Kidney (tissue), 14 donors: ENCODE results near the gene OLA1. TPM values are rescaled to one million over a fixed set of nuclear protein-coding genes. Genes with fewer than 3 reads are reported as not detected.

Experiments
- DNase-seq, 5 donors: peaks; one replicate each; pipeline ENCODE4 v3.0.0-alpha.2; 2013 to 2020
- FAIRE-seq: peaks from 2 replicates; lab custom pipeline; 2012; peaks lifted over from hg19 to GRCh38; lab: Jason Lieb, UNC
- H3K27ac ChIP-seq, 2 donors: one replicate each; pipeline ENCODE4 v1.7.0; 2013; ENCODE audit warnings: low read depth in 2 of 2, low read length in 2 of 2, inconsistent platforms in 1 of 2
- H3K27me3 ChIP-seq: one replicate; pipeline ENCODE4 v1.7.1; 2013; ENCODE audit warnings: low read length, inconsistent platforms; ENCODE audit not compliant: control insufficient read depth, insufficient read depth
- H3K36me3 ChIP-seq, 3 donors: one replicate each; pipeline versions ENCODE4 v1.7.0 to v1.7.1; 2013; ENCODE audit warnings: low read length in 3 of 3, control low read depth in 1 of 3, inconsistent platforms in 1 of 3; ENCODE audit not compliant: insufficient read depth in 3 of 3, control insufficient read depth in 2 of 3
- H3K4me1 ChIP-seq, 3 donors: one replicate each; pipeline versions ENCODE4 v1.7.0 to v1.7.1; 2013; ENCODE audit warnings: low read length in 3 of 3, inconsistent platforms in 1 of 3, low read depth in 1 of 3; ENCODE audit not compliant: control insufficient read depth in 2 of 3, insufficient read depth in 2 of 3
- H3K4me3 ChIP-seq, 3 donors: one replicate each; pipeline versions ENCODE4 v1.7.0 to v1.8.1; 2013; ENCODE audit warnings: low read length in 3 of 3, control low read depth in 1 of 3, inconsistent platforms in 1 of 3
- H3K9ac ChIP-seq, 3 donors: one replicate each; pipeline versions ENCODE4 v1.7.0 to v1.7.1; 2013; ENCODE audit warnings: low read length in 3 of 3, control low read depth in 1 of 3, inconsistent platforms in 1 of 3
- H3K9me3 ChIP-seq, 3 donors: one replicate each; pipeline versions ENCODE4 v1.7.0 to v1.7.1; 2013; ENCODE audit warnings: low read length in 3 of 3, control low read depth in 1 of 3, inconsistent platforms in 1 of 3; ENCODE audit not compliant: control insufficient read depth in 2 of 3, insufficient read depth in 1 of 3
- CTCF ChIP-seq: IDR thresholded peaks from 3 replicates; pipeline ENCODE4 v1.5.1; 2012; ENCODE audit warnings: mild to moderate bottlenecking, moderate library complexity, borderline replicate concordance; ENCODE audit not compliant: insufficient read depth; ENCODE audit errors: extremely low read depth
- intact Hi-C: fragments of 100-400 bp; cut with DNase I; formaldehyde crosslinking; loops from one replicate; pipeline ENCODE4 v1.11.1; 2022
- polyA plus RNA-seq: library from polyadenylated mRNA; stranded (reverse); fragments of 350-450 nt; fragmentation: Illumina TruSeq; extraction: RNeasy Lipid Tissue Mini Kit (QIAGEN cat#74804); gene quantifications from one replicate; pipeline ENCODE4 v1.2.3, GENCODE V29; 2014; ENCODE audit warnings: low read depth, low replicate concordance; ENCODE audit not compliant: insufficient read depth
- total RNA-seq: library from RNA; stranded (reverse); fragmentation: NEBNext Ultra II Directional; extraction: Animal tissue kit (Norgen Biotek cat#: 25700); gene quantifications from one replicate; pipeline ENCODE4 v1.2.1, GENCODE V29; 2021
- donor health status: control.
- donor health status: control.
- donor health status: control.
- donor health status: control.
- donor health status: control.
- donor health status: DM: yes; HTN: yes; CAD: no.
- donor health status: Normal renal cell carcinoma (clear cell type).

OLA1 gene
- total and polyA plus RNA-seq, 2 donors from 2014 or later, result 64.2 to 90.0 TPM

DNA sequence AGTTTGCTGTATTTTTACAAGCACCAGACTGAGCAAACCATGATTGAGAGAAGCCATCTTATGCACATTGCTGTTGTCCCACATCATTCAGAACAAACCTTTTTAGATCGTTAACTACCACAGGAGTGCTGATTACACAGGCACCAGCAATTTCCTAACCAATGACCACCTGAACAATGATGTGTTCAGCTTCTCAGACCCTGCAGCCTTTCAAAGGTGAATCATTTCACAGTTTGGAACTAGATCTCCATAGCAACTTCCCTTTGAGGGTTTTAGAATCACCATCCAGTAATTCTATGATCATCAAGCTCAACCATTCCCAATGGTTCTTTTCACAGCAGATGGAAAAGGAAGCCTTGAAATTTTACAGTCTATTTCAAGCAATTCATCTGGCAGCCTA lies 71.4 kb downstream of the OLA1 start:
- H3K9me3 ChIP-seq, result peaks cover 0 to 7% (median 0%) of the 10 kb centered on the region in 3 donors
- DNase-seq, result no peak
- H3K9ac ChIP-seq, result no peak overlapping the region
- peaks cover 0 to 5% (median 3%) of the 10 kb centered on the region in 3 donors for H3K4me1 ChIP-seq
- no peak for FAIRE-seq
- H3K27ac ChIP-seq, result no peak overlapping the region
- intact Hi-C loops, result no loop called here
- H3K36me3 ChIP-seq, result no peaks in the 10 kb centered on the region
- H3K4me3 ChIP-seq, result no peak overlapping the region
- no peaks in the 10 kb centered on the region for H3K27me3 ChIP-seq
- no peak for TF ChIP-seq CTCF

- Histone ChIP-seq H3K27me3 (no peaks in the 10 kb centered on the region), H3K36me3 (no peaks in the 10 kb centered on the region), H3K4me1 (no peaks in the 10 kb centered on the region), H3K9me3 (peaks cover 0 to 7% (median 0%) of the 10 kb centered on the region in 3 donors), H3K27ac (no peak overlapping the region), H3K4me3 (no peak overlapping the region), H3K9ac (no peak overlapping the region)
- intact Hi-C loops, result no loop called here
- FAIRE-seq, result no peak
- no peak for DNase-seq
- no peak for TF ChIP-seq CTCF
Observed at GRCh38 chr2:174174741-174175140, 73.6 kb downstream of the OLA1 start.

- no peak for TF ChIP-seq CTCF
- H3K27ac ChIP-seq, result no peak overlapping the region
- FAIRE-seq, result no peak
- H3K4me1 ChIP-seq, result no peaks in the 10 kb centered on the region
- no peaks in the 10 kb centered on the region for H3K36me3 ChIP-seq
- DNase-seq, result no peak
- H3K4me3 ChIP-seq, result no peak overlapping the region
- intact Hi-C loops, result no loop called here
- no peak overlapping the region for H3K9ac ChIP-seq
- H3K9me3 ChIP-seq, result peaks cover 0 to 13% (median 0%) of the 10 kb centered on the region in 3 donors
- no peaks in the 10 kb centered on the region for H3K27me3 ChIP-seq
Observed at GRCh38 chr2:174172802-174173355, 75.5 kb downstream of the OLA1 start.
